Measurements from ENCODE around the gene ANAPC16.

DNA sequence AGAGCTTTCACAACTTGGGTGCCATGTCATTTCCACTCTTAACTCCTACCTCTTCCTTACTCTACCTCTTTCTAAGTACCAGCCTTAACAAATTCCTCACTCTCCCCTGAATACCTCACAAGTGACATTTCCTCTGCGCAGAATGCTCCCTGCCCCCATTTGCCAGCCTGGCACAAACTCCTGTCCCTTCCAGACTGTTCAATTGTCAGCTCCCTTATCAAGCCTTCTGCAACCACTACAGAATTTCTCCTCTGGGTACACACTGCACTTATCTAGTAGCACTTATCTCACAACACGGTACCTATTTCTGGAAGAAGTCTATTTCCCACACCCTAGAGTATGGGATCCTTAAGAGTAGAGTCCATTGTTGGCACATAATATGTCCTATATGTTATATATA, 39.1 kb upstream of the ANAPC16 start:
- no peak for TF ChIP-seq CTCF (IDR thresholded peaks at IDR 0.05)
- TF ChIP-seq POLR2A (IDR thresholded peaks at IDR 0.05), result no peak
